ENCODE results near the gene GATA6.
"Not testable (repeated sequence)": the region's sequence is repeated elsewhere in the genome, so short reads cannot be mapped to it uniquely, and the experiment has no call there.

Gene GATA6

GRCh38 chr18:22210311-22210754 lies 40.9 kb downstream of the GATA6 start:
- no peak for DNase-seq

- DNase-seq, result no peak
Measured at GRCh38 chr18:22211657-22212056, 42.3 kb downstream of the GATA6 start.

GRCh38 chr18:22213333-22213973 lies 44.1 kb downstream of the GATA6 start:
- no peak for DNase-seq

GRCh38 chr18:22214731-22215528 lies 45.5 kb downstream of the GATA6 start:
- DNase-seq, result no peak

GRCh38 chr18:22218835-22219234 lies 49.4 kb downstream of the GATA6 start:
- DNase-seq, result no peak

- no peak for DNase-seq
Measured at GRCh38 chr18:22219568-22220355, 50.4 kb downstream of the GATA6 start.

- not testable (repeated sequence) for DNase-seq
Measured at GRCh38 chr18:22220585-22220984, 51.2 kb downstream of the GATA6 start.

- no peak for DNase-seq
Measured at GRCh38 chr18:22221350-22221749, 52.0 kb downstream of the GATA6 start.

- DNase-seq, result no peak
Measured at GRCh38 chr18:22223254-22223964, 54.0 kb downstream of the GATA6 start.

GRCh38 chr18:22223965-22224322 lies 54.6 kb downstream of the GATA6 start:
- no peak for DNase-seq

GRCh38 chr18:22224339-22224738 lies 55.0 kb downstream of the GATA6 start:
- DNase-seq, result no peak

GRCh38 chr18:22226801-22227200 lies 57.4 kb downstream of the GATA6 start:
- no peak for DNase-seq

GRCh38 chr18:22228976-22229375 lies 59.6 kb downstream of the GATA6 start:
- no peak for DNase-seq

- no peak for DNase-seq
Measured at GRCh38 chr18:22229456-22230124, 60.2 kb downstream of the GATA6 start.

- DNase-seq, result no peak
Measured at GRCh38 chr18:22230471-22230945, 61.1 kb downstream of the GATA6 start.

- no peak for DNase-seq
Measured at GRCh38 chr18:22233266-22233665, 63.9 kb downstream of the GATA6 start.

- no peak for DNase-seq
Measured at GRCh38 chr18:22238036-22238435, 68.6 kb downstream of the GATA6 start.

GRCh38 chr18:22238681-22239080 lies 69.3 kb downstream of the GATA6 start:
- no peak for DNase-seq

- no peak for DNase-seq
Measured at GRCh38 chr18:22241921-22242361, 72.6 kb downstream of the GATA6 start.

- DNase-seq, result no peak
Measured at GRCh38 chr18:22243513-22243912, 74.1 kb downstream of the GATA6 start.

GRCh38 chr18:22250026-22250425 lies 80.6 kb downstream of the GATA6 start:
- DNase-seq, result no peak

GRCh38 chr18:22250591-22250996 lies 81.2 kb downstream of the GATA6 start:
- no peak for DNase-seq

All from NCI-H2081 (cell line).